Measurements from ENCODE around the gene ARID3A.
A peak's percentile ranks its signal among the peaks of the same experiment; 100 is the strongest.

The ARID3A gene

GRCh38 chr19:948842-949496, 23.1 kb downstream of the ARID3A start:
- no peak for DNase-seq (ENCODE audit: low read depth in 1 of 2, low spot score in 1 of 2)
- TF ChIP-seq POLR2AphosphoS5 (IDR thresholded peaks at IDR 0.05; ENCODE audit: low read depth) (no peak), CTCF (IDR thresholded peaks at IDR 0.05; ENCODE audit: insufficient read depth, low read length) (no peak), REST (IDR thresholded peaks at IDR 0.05; ENCODE audit: insufficient replicate concordance, low read depth) (no peak), GABPA (IDR thresholded peaks at IDR 0.05; ENCODE audit: low read depth) (no peak), SPI1 (IDR thresholded peaks at IDR 0.05; ENCODE audit: borderline replicate concordance, low read depth) (no peak)
- Histone ChIP-seq H3K27ac (replicated peaks) (no peak overlapping the region), H3K4me3 (replicated peaks; ENCODE audit: insufficient read depth, low read length) (no peak overlapping the region), H3K27me3 (ENCODE audit: insufficient read depth, poor library complexity, severe bottlenecking) (no peaks in the 10 kb centered on the region)

- no peak overlapping the region for H3K27ac ChIP-seq (replicated peaks)
- no peaks in the 10 kb centered on the region for H3K27me3 ChIP-seq (ENCODE audit: insufficient read depth, poor library complexity, severe bottlenecking)
- TF ChIP-seq CTCF (IDR thresholded peaks at IDR 0.05; ENCODE audit: insufficient read depth, low read length), result no peak
- TF ChIP-seq POLR2AphosphoS5 (IDR thresholded peaks at IDR 0.05; ENCODE audit: low read depth), result no peak
- no peak for TF ChIP-seq SPI1 (IDR thresholded peaks at IDR 0.05; ENCODE audit: borderline replicate concordance, low read depth)
- no peak for TF ChIP-seq REST (IDR thresholded peaks at IDR 0.05; ENCODE audit: insufficient replicate concordance, low read depth)
- TF ChIP-seq GABPA (IDR thresholded peaks at IDR 0.05; ENCODE audit: low read depth), result no peak
Observed at GRCh38 chr19:950352-951066, 24.7 kb downstream of the ARID3A start.

GRCh38 chr19:952049-952679, 26.3 kb downstream of the ARID3A start:
- Histone ChIP-seq H3K27me3 (ENCODE audit: insufficient read depth, poor library complexity, severe bottlenecking) (no peaks in the 10 kb centered on the region), H3K4me3 (replicated peaks; ENCODE audit: insufficient read depth, low read length) (peak overlapping the region; percentile 21; the same call in 1 of the 2 replicates), H3K27ac (replicated peaks) (peak overlapping the region; percentile 89)
- no peak for DNase-seq (ENCODE audit: low read depth in 1 of 2, low spot score in 1 of 2)
- TF ChIP-seq SPI1 (IDR thresholded peaks at IDR 0.05; ENCODE audit: borderline replicate concordance, low read depth) (no peak), CTCF (IDR thresholded peaks at IDR 0.05; ENCODE audit: insufficient read depth, low read length) (no peak), GABPA (IDR thresholded peaks at IDR 0.05; ENCODE audit: low read depth) (no peak), REST (IDR thresholded peaks at IDR 0.05; ENCODE audit: insufficient replicate concordance, low read depth) (no peak), POLR2AphosphoS5 (IDR thresholded peaks at IDR 0.05; ENCODE audit: low read depth) (no peak)

More at GRCh38 chr19:950352-951066, 24.7 kb downstream of the ARID3A start:
- H3K4me3 ChIP-seq (replicated peaks; ENCODE audit: insufficient read depth, low read length), result no peak overlapping the region
- no peak for DNase-seq (ENCODE audit: low read depth in 1 of 2, low spot score in 1 of 2)

All from HL-60 (cell line).